Osteocyte (in vitro differentiated cells): ENCODE measurements around the gene MANSC4. TPM values are rescaled to one million over a fixed set of nuclear protein-coding genes. Genes with fewer than 3 reads are reported as not detected.
"Not testable (repeated sequence)": the region's sequence is repeated elsewhere in the genome, so short reads cannot be mapped to it uniquely, and the experiment has no call there.

ENCODE experiments used
- DNase-seq: peaks from one replicate; pipeline ENCODE4 v3.0.0; 2021; ENCODE audit warnings: mixed read lengths; ENCODE audit not compliant: unreplicated experiment; ENCODE audit errors: extremely low spot score
- H3K27ac Mint-ChIP-seq: one replicate; pipeline ENCODE4 v1.8.0; 2021; ENCODE audit warnings: mild to moderate bottlenecking, mixed read lengths; ENCODE audit not compliant: unreplicated experiment
- H3K27me3 Mint-ChIP-seq: one replicate; pipeline ENCODE4 v1.8.0; 2021; ENCODE audit warnings: mixed read lengths; ENCODE audit not compliant: unreplicated experiment
- H3K36me3 Mint-ChIP-seq: one replicate; pipeline ENCODE4 v1.8.0; 2021; ENCODE audit warnings: mixed read lengths; ENCODE audit not compliant: unreplicated experiment
- H3K4me1 Mint-ChIP-seq: one replicate; pipeline ENCODE4 v1.8.0; 2021; ENCODE audit warnings: mixed read lengths; ENCODE audit not compliant: unreplicated experiment
- H3K4me3 Mint-ChIP-seq: one replicate; pipeline ENCODE4 v1.8.0; 2021; ENCODE audit warnings: mild to moderate bottlenecking, moderate library complexity, mixed read lengths; ENCODE audit not compliant: unreplicated experiment
- H3K9me3 Mint-ChIP-seq: one replicate; pipeline ENCODE4 v1.8.0; 2021; ENCODE audit warnings: mixed read lengths; ENCODE audit not compliant: unreplicated experiment
- total RNA-seq: library from RNA; stranded (reverse); gene quantifications from 2 replicates; pipeline ENCODE4 v1.2.1, GENCODE V29; 2021
- TF ChIP-seq, protein P1 (sequence below): fragments of 200-600 bp; sonication (generic); IDR thresholded peaks from 2 replicates; pipeline ENCODE4 v1.5.0; 2021; ENCODE audit warnings: antibody characterized with exemption, mild to moderate bottlenecking, moderate library complexity

The MANSC4 gene
- total RNA-seq, 1 donor from 2014 or later, result not detected

DNA sequence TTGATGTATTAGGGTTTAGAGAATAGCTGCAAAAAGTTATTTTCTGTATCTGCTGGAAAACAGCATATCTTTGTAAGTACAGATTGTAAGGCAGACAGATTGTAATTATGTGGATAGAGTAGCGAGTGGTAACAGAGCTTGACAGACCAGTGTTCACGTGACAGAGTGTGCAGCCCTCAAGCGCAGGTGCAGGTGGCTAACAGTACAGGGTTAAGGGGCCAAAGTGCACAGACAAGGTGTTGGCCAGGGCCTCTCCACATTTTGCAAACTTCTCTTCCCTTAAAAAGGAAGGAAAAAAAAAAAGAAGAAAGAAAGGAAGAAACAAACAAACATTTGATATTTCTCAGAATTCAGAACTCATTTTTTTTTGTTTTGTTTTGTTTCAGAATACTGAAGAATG lies 25.2 kb downstream of the MANSC4 start:
- no peaks in the 10 kb centered on the region for H3K27me3 Mint-ChIP-seq
- H3K36me3 Mint-ChIP-seq, result peaks cover 17% of the 10 kb centered on the region
- no peaks in the 10 kb centered on the region for H3K4me1 Mint-ChIP-seq
- DNase-seq, result no peak
- H3K9me3 Mint-ChIP-seq, result no peaks in the 10 kb centered on the region
- TF ChIP-seq, protein P1, sequence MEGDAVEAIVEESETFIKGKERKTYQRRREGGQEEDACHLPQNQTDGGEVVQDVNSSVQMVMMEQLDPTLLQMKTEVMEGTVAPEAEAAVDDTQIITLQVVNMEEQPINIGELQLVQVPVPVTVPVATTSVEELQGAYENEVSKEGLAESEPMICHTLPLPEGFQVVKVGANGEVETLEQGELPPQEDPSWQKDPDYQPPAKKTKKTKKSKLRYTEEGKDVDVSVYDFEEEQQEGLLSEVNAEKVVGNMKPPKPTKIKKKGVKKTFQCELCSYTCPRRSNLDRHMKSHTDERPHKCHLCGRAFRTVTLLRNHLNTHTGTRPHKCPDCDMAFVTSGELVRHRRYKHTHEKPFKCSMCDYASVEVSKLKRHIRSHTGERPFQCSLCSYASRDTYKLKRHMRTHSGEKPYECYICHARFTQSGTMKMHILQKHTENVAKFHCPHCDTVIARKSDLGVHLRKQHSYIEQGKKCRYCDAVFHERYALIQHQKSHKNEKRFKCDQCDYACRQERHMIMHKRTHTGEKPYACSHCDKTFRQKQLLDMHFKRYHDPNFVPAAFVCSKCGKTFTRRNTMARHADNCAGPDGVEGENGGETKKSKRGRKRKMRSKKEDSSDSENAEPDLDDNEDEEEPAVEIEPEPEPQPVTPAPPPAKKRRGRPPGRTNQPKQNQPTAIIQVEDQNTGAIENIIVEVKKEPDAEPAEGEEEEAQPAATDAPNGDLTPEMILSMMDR, result no peak
- H3K4me3 Mint-ChIP-seq, result no peak overlapping the region
- no peak overlapping the region for H3K27ac Mint-ChIP-seq

DNA sequence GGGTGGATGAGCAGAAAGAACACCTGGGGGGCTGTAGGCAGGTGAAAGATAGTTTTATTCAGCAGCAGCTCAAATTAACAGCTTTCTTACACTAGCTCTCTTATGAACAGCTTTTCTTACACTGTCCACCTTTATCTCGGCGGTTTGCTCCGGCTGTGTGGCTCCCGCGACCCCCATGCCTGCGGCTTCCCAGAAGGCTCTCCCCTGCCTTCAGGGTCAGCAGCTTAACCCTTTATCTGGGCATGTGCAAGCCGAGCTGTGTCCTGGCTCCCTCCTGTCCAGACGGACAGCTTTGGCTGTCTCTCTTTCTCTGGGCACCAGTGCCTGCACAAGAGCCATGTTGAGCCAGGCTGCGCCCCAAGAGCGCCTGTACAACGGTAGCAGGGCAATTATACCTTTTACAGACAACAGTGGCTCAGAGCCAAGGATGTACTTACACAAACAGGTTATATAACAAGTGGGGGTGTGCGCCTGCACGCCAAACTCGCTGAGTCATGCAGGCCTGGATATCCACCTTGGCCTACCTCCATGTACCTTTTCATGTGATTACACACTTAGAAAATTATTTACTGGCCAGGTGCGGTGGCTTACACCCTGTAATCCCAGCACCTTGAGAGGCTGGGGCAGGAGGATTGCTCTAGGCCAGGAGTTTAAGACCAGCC lies 28.5 kb downstream of the MANSC4 start:
- Mint-ChIP-seq H3K4me3 (no peak overlapping the region), H3K4me1 (no peaks in the 10 kb centered on the region), H3K27me3 (no peaks in the 10 kb centered on the region), H3K36me3 (peaks cover 19% of the 10 kb centered on the region), H3K27ac (no peak overlapping the region), H3K9me3 (no peaks in the 10 kb centered on the region)
- TF ChIP-seq, protein P1, result no peak
- no peak for DNase-seq

DNA sequence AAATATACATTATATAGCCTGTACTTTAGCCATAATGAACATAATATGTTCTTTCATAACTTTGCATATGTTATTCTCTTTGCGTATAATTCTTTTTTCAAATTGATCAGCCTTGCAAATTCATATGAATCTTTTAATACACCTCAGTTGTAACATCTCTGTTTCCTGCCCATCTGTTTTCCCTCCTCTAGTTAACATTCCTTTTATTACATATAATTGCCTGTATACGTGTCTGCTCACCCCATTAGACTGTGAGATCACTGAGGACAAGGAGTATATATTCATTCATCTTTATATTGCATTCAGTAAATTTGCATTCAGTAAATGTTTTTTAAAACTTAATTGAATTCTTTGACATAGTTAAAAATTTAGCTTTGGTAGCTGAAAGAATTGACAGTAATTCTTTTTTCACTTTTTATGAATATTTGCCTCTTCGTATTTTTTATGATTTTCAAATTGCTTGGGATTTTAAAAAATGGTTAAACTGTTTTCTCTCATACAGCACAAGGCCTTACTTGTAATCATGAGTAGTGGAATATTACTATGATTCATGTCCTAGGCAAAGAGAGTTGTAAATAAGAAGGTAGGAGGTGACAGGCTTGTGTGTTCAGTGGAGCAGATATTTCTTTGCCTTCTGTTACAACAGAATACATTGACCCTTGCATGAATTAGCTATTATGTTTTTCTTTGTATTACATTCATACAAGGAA lies 32.8 kb downstream of the MANSC4 start:
- DNase-seq, result no peak
- no peaks in the 10 kb centered on the region for H3K4me1 Mint-ChIP-seq
- no peaks in the 10 kb centered on the region for H3K27me3 Mint-ChIP-seq
- H3K27ac Mint-ChIP-seq, result no peak overlapping the region
- no peak overlapping the region for H3K4me3 Mint-ChIP-seq
- peaks cover 20% of the 10 kb centered on the region for H3K36me3 Mint-ChIP-seq
- TF ChIP-seq, protein P1, result no peak
- no peaks in the 10 kb centered on the region for H3K9me3 Mint-ChIP-seq

DNA sequence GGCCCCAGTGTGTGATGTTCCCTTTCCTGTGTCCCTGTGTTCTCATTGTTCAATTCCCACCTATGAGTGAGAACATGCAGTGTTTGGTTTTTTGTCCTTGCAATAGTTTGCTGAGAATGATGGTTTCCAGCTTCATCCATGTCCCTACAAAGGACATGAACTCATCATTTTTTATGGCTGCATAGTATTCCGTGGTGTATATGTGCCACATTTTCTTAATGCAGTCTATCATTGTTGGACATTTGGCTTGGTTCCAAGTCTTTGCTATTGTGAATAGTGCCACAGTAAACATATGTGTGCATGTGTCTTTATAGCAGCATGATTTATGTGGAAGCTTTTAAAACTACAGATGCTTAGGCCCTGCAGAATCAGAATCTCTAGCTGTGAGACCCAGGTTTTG lies 34.3 kb downstream of the MANSC4 start:
- H3K36me3 Mint-ChIP-seq, result peaks cover 22% of the 10 kb centered on the region
- not testable (repeated sequence) for H3K27ac Mint-ChIP-seq, DNase-seq, H3K4me3 Mint-ChIP-seq, H3K4me1 Mint-ChIP-seq, H3K9me3 Mint-ChIP-seq, H3K27me3 Mint-ChIP-seq

DNA sequence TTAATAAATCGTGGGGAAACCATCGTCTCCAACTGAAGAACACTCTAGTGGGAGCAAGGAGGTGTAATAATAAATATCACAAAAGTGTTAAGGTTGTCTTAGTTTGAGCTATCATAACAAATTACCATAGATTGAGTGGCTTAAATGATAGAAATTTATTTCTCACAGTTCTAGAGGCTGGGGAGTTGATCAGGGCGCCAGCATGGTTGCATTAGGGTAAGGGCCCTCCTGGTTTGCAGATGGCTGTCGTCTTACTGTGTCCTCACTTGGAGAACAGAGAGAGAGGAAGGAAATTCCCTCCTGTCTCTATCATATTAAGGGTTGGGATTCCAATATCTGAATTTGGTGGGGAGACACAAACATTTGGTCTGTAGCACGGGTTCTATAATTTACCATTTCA lies 36.4 kb downstream of the MANSC4 start:
- no peak for DNase-seq
- TF ChIP-seq, protein P1, result no peak
- H3K4me3 Mint-ChIP-seq, result no peak overlapping the region
- H3K4me1 Mint-ChIP-seq, result no peaks in the 10 kb centered on the region
- no peak overlapping the region for H3K27ac Mint-ChIP-seq
- H3K36me3 Mint-ChIP-seq, result peaks cover 28% of the 10 kb centered on the region
- no peaks in the 10 kb centered on the region for H3K27me3 Mint-ChIP-seq
- no peaks in the 10 kb centered on the region for H3K9me3 Mint-ChIP-seq

DNA sequence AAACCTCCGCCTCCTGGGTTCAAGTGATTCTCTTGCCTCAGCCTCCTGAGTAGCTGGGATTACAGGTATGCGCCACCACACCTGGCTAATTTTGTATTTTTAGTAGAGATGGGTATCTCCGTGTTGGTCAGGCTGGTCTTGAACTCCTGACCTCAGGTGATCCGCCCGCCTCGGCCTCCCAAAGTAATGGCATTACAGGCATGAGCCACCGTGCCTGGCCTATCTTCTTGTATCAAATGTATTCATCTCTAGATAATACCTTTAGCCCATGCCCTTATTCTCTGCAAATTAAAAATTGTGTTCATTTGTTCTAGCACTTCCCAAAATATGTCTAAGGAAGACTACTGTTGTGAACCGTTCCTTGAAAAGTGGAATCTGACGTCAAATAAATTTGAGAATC lies 45.7 kb downstream of the MANSC4 start:
- not testable (repeated sequence) for DNase-seq, H3K4me1 Mint-ChIP-seq, H3K4me3 Mint-ChIP-seq, H3K9me3 Mint-ChIP-seq, H3K27me3 Mint-ChIP-seq, H3K27ac Mint-ChIP-seq
- H3K36me3 Mint-ChIP-seq, result peaks cover 34% of the 10 kb centered on the region
